Heart right ventricle (tissue), 16 donors: ENCODE measurements around the gene ARHGAP33. TPM values are rescaled to one million over a fixed set of nuclear protein-coding genes. Genes with fewer than 3 reads are reported as not detected.

ENCODE experiments used
- ATAC-seq, 8 donors: fragments of 200-7000 bp; cut with Tn5 transposase; one replicate each; pipeline ENCODE4 v1.9.1; 2020; ENCODE audit warnings: mild to moderate bottlenecking in 8 of 8, moderate library complexity in 8 of 8, moderate number of reproducible peaks in 1 of 8
- DNase-seq, 2 donors: peaks; one replicate each; pipeline ENCODE4 v3.0.0-alpha.2; 2020
- H3K27ac ChIP-seq, 10 donors: fragments of 200-600 bp; sonication (generic) in 2 of 10; one replicate each; pipeline versions ENCODE4 v1.5.0 to v1.8.0; 2020 to 2022; ENCODE audit warnings: mild to moderate bottlenecking in 3 of 10
- H3K27me3 ChIP-seq, 7 donors: fragments of 200-600 bp; one replicate each; pipeline ENCODE4 v1.8.0; 2021 to 2022; ENCODE audit warnings: mild to moderate bottlenecking in 2 of 7
- H3K36me3 ChIP-seq, 9 donors: fragments of 200-600 bp; sonication (generic) in 1 of 9; one replicate each; pipeline versions ENCODE4 v1.5.0 to v1.8.0; 2020 to 2022; ENCODE audit warnings: mild to moderate bottlenecking in 2 of 9
- H3K4me1 ChIP-seq, 9 donors: fragments of 200-600 bp; sonication (generic) in 1 of 9; one replicate each; pipeline versions ENCODE4 v1.5.0 to v1.8.0; 2020 to 2022; ENCODE audit warnings: mild to moderate bottlenecking in 4 of 9
- H3K4me3 ChIP-seq, 10 donors: fragments of 200-600 bp; sonication (generic) in 2 of 10; one replicate each; pipeline versions ENCODE4 v1.5.0 to v1.8.0; 2020 to 2022; ENCODE audit warnings: mild to moderate bottlenecking in 7 of 10, moderate library complexity in 2 of 10
- H3K9me3 ChIP-seq, 11 donors: fragments of 200-600 bp in 10 of 11; sonication (generic) in 2 of 11; one replicate each; pipeline versions ENCODE4 v1.5.0 to v1.8.0; 2013 to 2022; ENCODE audit warnings: mild to moderate bottlenecking in 2 of 11, control low read depth in 1 of 11, moderate library complexity in 1 of 11
- CTCF ChIP-seq, 9 donors: fragments of 200-600 bp; sonication (generic) in 2 of 9; IDR thresholded peaks; one replicate each; pipeline versions ENCODE4 v1.5.0 to v1.8.0; 2021 to 2022; ENCODE audit warnings: antibody characterized with exemption in 9 of 9, mild to moderate bottlenecking in 5 of 9, moderate library complexity in 1 of 9
- WGBS, 2 donors: extraction: QIAGEN DNeasy Blood & Tissue Kit; methylation state at CpG; one replicate each; pipeline ENCODE4 v1.1.7; 2013; ENCODE audit warnings: inconsistent platforms in 1 of 2; 5-methylcytosine and 5-hydroxymethylcytosine counted together
- intact Hi-C, 10 donors: fragments of 100-400 bp; cut with DNase I; formaldehyde crosslinking; loops; one replicate each; pipeline versions ENCODE4 v1.11.1 to v1.14.2; 2022
- polyA plus RNA-seq, 2 donors: library from polyadenylated mRNA; stranded (reverse); fragments of 200-250 nt; gene quantifications; one replicate each; pipeline ENCODE4 v1.2.3, GENCODE V29; 2013
- total RNA-seq, 10 donors: library from RNA; stranded (reverse); fragmentation: NEBNext Ultra II Directional in 3 of 10; extraction: Animal tissue kit (Norgen Biotek cat#: 25700) in 3 of 10; gene quantifications; one replicate each; pipeline versions ENCODE4 v1.2.1 to v1.2.4, GENCODE V29; 2021 to 2023
- donor health status: Arrhythmogenic right ventricular cardiomyopathy.
- donor health status: ischemic (EF 13 %, LVEDD 7.1; RV severe dilation, severe dysfunction).
- donor health status: healthy with polysubstance abuse.
- donor health status: DM: no; HTN: yes; CAD: no.
- donor health status: DM: no; HTN: no; CAD: no.
- donor health status: ischemic (EF 25% LVEDD 6.9; RV normal size, moderate dysfunction).
- donor health status: ischemic (EF 25% LVEDD 5.7; RV mildly dilated, moderate dysfunction).
- donor health status: healthy.
- donor health status: DM: yes; HTN: yes; CAD: no.
- donor health status: Ischemic cardiomyopathy.
- donor health status: ischemic (EF 35%, LVEDD 5.7; RV mildly dilated, moderate dysfunction).
- donor health status: nonischemic (EF 11% LVEDD 7.7; RV severe dilation, severe dysfunction).
- donor health status: DM: yes; HTN: yes; CAD: no.
- donor health status: PGD.
- donor health status: ischemic (EF 29% LVEDD 5.4; RV normal size, mild dysfunction).
- donor health status: nonischemic (EF 23%, LVEDD 6.1; RV moderate dilation, normal function).

Gene ARHGAP33
- total and polyA plus RNA-seq, 12 donors: 1.3 to 10.1 (median 5.6) TPM

DNA sequence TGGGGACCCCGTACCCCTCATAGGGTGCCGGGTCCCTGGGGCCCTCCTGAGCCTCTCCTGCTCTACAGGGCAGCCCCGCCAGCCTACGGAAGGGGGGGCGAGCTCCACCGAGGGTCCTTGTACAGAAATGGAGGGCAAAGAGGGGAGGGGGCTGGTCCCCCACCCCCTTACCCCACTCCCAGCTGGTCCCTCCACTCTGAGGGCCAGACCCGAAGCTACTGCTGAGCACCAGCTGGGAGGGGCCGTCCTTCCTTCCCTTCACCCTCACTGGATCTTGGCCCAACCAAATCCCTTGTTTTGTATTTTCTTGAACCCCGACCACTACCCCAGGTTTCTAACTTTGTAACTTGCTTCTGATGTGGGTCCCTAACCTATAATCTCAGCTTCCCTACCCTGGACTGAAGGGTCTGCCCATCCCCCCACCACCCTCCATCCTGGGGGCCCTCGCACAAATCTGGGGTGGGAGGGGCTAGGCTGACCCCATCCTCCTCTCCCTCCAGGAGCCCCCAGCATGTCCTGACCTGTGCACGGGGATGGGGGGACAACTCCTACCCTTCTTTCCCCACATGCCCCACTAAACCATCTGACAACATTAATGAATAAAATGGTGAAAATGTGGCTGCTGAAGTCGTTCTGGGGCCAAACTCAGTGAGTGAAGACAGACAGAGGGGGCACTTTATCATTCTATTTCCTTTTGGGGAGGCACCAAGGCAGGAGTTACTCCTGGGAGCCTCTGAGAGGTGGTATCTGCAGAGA, 13.0 kb downstream of the ARHGAP33 start:
- 77 to 85% methylated on average over 11 to 12 of the region's 12 CpGs for WGBS, 2 donors
- Histone ChIP-seq H3K27ac (no peak overlapping the region), H3K9me3 (no peaks in the 10 kb centered on the region), H3K4me1 (no peaks in the 10 kb centered on the region), H3K36me3 (peaks cover 0 to 12% (median 0%) of the 10 kb centered on the region in 9 donors), H3K4me3 (no peak overlapping the region), H3K27me3 (no peaks in the 10 kb centered on the region)
- ATAC-seq (no peak), DNase-seq (no peak)
- intact Hi-C loops: no loop called here
- TF ChIP-seq CTCF (IDR thresholded peaks at IDR 0.05): no peak

DNA sequence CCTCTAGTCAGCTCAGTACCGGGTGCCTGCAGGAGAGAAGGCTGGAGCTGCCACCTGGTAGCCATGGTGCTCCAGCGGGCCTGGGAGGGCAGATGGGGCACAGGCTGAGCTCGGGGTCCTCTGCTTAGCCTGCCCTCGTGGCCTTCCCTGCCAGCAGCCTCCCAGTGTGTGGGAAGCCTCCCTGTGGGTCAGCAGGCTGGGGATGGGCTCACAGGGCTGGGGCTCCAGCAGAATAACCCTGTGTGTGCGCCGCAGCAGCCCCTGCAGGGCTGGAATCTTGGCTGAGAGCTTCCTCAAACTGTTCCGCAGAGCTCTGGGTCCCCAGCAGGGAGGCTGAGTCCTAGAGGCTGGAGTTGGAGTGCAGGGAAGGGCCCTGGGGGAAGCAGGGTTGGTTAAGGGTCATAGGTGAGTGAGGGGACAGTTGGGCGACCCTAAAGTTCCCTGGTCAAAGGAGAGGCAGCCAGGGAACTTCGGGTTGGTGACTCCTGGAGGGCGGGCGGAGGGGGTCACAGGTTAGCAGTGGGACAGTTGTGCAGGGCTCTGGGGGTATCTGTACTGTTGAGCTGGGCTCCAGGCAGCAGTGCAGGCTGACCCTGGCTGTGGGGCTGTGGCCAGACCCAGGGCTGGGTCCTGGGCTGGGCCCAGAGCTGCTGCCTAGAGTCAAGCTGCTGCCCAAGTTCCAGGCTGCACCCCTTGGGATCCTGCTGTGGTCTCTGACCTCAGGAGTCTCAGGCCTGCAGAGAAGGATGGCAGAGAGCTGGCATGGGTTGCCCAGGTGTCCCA, 14.0 kb downstream of the ARHGAP33 start:
- WGBS, 2 donors: 87 to 90% methylated on average over 11 of the region's 11 CpGs
- no peaks in the 10 kb centered on the region for H3K27me3 ChIP-seq

GRCh38 chr19:35789978-35790944, 14.9 kb downstream of the ARHGAP33 start:
- no peaks in the 10 kb centered on the region for H3K4me1 ChIP-seq
- no peak overlapping the region for H3K27ac ChIP-seq
- 86 to 88% methylated on average over 19 of the region's 19 CpGs for WGBS, 2 donors
- peaks cover 0 to 8% (median 0%) of the 10 kb centered on the region in 9 donors for H3K36me3 ChIP-seq
- peaks cover 0 to 6% (median 0%) of the 10 kb centered on the region in 7 donors for H3K27me3 ChIP-seq
- intact Hi-C loops: no loop called here
- H3K4me3 ChIP-seq: no peak overlapping the region
- no peaks in the 10 kb centered on the region for H3K9me3 ChIP-seq
- DNase-seq: no peak
- TF ChIP-seq CTCF (IDR thresholded peaks at IDR 0.05): no peak
- ATAC-seq: no peak

More for the DNA sequence above, 14.0 kb downstream of the ARHGAP33 start:
- TF ChIP-seq CTCF (IDR thresholded peaks at IDR 0.05): no peak
- peaks cover 0 to 10% (median 0%) of the 10 kb centered on the region in 9 donors for H3K36me3 ChIP-seq
- no peak for ATAC-seq
- no peak overlapping the region for H3K27ac ChIP-seq
- no peak for DNase-seq
- no peaks in the 10 kb centered on the region for H3K4me1 ChIP-seq
- intact Hi-C loops: no loop called here
- no peaks in the 10 kb centered on the region for H3K9me3 ChIP-seq
- no peak overlapping the region for H3K4me3 ChIP-seq
